Stimulated activated CD8-positive, alpha-beta memory T cell treated with anti-CD3 and anti-CD28 coated beads, Interleukin-15, amount 100 ng/mL, for 24 hours (primary cell): ENCODE results near the gene CAVIN2.

Experiments used
- DNase-seq: peaks from one replicate; pipeline ENCODE4 v3.0.0-alpha.2; 2020; ENCODE audit warnings: low read depth

Gene CAVIN2

DNA sequence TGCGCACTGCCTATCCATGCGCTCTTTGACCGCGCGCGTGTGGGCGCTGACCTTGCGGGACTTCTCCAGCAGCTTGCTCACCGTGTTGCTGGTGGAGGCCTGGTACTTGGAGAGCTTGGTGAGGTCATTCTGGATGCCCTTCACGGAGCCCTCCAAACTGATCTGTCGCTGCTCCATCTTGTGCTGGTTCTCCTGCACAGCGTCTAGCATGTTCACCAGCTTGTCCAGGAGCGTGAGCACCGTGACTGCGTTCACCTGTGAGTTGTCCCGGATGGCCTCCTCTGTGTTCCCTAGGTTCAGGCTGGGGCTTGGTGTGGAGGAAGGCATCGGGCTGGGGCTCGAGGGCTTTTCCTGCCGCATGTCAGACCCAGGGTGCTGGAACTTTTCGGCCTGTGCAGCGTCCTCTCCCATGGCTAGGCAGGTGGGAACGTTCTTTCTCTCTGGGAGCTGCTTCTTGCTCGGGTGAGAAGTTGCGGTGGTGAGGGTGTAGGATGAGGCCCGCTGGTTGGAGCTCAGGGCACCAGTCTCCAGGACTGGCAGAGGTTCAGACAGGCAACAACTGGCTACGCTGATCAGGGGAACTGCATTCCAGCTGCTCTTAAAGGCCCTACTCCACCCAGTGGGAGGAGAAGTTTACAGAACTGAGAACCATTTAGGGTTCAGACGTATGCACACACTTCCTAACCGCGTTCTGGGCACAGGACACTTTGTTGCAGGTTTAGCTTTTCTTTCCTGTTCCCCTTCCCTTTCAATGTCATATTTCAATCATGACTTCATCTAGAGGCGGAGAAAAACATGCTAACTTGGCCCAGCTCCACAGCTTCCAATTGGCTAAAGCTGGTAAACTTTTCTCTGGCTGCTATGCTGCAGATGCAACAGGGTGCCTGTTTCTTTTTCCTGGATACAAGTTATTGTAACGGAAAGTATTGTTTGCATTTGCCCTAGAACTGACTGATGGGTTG is at the start of gene CAVIN2:
Gene CAVIN2 (minus strand): TSS at position 574 of the 962 bp plus-strand sequence. CDS start 163 bp downstream, at position 411.
- DNase-seq, result no peak

DNA sequence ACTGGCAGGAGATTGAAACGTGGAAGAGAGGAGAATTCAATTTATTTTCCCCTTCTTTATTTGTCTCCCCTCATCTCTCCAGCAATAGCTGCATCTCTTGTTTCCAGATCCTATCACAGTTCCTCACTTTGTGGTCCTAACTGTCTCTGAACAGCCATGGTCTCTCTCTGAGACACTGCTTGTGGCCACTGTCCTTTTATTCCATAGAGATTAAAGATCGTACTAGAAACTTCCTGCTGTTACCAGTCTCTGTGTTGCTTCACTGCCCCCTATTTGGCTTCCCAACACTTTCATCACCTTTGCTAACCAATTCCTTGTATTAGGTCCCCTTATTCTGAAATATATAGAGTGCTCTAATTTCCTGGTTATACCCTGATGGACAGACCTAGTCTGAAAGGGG is 48.9 kb upstream of the CAVIN2 start:
- DNase-seq, result no peak

DNA sequence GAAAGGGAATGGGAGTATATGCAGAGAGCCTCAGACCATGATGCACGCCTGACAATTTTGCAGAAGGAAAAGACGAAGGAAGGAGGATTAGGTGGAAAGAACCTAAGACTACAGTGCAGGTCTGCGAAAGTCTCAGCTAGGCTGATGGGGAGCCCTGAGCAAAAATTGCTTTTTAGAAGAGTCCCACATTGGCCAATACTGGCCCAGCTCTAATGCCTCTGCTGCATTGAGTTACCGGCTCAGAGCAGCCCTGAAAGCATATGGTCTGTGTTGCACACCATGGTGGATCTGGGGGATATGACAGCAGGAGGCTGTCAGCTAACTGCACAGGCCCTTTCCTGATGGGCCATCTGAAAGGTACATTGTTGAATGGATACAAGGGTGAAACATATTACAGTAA is 48.3 kb upstream of the CAVIN2 start:
- DNase-seq, result no peak

GRCh38 chr2:191894681-191895147 is 47.8 kb upstream of the CAVIN2 start:
- no peak for DNase-seq

DNA sequence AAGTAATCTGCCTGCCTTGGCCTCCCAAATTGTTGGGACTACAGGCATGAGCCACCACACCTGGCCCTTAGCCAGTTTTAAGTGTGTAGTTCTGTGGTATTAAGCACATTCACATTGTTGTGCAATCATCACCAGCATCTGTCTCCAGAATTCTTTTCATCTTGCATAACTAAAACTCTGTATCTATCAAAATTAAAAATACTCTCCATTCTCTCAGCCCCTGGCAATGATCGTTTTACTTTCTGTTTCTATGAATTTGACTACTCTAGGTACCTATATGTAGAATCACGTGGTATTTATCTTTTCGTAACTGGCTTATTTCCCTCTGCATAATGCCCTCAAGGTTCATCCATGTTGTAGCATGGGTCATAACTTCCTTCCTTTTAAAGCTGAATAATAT is 45.5 kb upstream of the CAVIN2 start:
- no peak for DNase-seq

GRCh38 chr2:191891656-191892055 is 44.8 kb upstream of the CAVIN2 start:
- DNase-seq, result no peak

- DNase-seq, result no peak
Observed at GRCh38 chr2:191889931-191890330, 43.0 kb upstream of the CAVIN2 start.

- DNase-seq, result no peak
Observed at GRCh38 chr2:191888400-191889166, 41.7 kb upstream of the CAVIN2 start.

DNA sequence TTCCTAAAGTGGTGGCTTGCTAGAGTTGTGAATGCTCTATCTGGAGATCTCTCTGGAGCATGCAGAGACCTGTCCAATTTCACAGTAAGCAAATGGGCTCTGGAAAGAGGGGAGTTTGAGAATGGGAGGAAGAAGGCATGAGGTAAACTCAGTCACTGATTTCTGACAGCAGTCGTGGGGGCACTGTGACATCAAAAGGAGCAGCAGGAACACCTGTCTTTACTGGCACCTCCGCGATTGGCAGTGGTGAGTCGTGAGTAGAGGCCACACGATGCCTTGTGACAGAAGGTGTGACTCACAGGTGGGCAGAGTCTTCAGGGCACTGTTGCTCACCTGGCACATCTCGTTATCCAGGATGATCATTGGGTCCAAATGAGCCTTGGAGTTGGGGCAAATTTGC is 38.8 kb upstream of the CAVIN2 start:
- no peak for DNase-seq

GRCh38 chr2:191885098-191885497 is 38.2 kb upstream of the CAVIN2 start:
- no peak for DNase-seq

GRCh38 chr2:191881982-191882816 is 35.3 kb upstream of the CAVIN2 start:
- no peak for DNase-seq

- no peak for DNase-seq
Observed at GRCh38 chr2:191878548-191879279, 31.8 kb upstream of the CAVIN2 start.

DNA sequence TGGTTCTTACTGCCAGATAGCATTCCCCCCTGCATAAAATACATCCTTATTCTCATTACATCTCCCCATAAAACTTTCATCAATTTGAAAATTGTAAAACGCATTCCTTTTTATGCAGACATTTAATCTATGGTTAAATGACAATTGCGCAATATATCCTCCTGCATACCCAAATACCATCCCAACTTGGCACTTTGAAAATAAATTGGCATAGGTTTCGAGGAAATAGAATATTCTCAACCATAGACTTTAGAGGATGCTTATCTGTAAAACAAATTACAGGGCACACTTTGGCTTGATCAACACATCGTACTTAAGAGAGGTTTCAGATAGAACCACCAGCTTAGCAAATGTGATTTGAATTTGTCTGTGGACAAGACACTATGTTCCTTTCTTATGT is 31.0 kb upstream of the CAVIN2 start:
- DNase-seq, result no peak

DNA sequence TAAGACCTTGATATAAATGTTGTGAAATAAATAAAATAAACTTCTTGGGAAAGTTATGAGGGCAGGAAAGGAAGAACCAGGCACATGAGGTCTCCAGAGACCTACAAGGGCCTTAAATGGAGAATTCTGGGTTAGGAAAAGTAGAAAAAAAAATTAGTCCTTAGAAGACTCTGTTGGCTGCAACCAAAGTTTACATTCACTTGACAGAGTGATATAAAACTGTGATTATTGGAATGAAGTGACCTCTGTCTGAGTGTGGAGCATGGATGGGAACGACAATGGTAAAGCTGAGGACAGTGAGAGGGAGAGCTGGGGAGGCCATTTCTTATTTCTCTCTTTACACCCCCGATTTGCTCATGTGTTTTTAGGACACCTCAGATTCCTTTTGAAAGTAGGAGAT is 29.0 kb upstream of the CAVIN2 start:
- DNase-seq, result no peak

- DNase-seq, result no peak
Observed at GRCh38 chr2:191870744-191871143, 23.9 kb upstream of the CAVIN2 start.

DNA sequence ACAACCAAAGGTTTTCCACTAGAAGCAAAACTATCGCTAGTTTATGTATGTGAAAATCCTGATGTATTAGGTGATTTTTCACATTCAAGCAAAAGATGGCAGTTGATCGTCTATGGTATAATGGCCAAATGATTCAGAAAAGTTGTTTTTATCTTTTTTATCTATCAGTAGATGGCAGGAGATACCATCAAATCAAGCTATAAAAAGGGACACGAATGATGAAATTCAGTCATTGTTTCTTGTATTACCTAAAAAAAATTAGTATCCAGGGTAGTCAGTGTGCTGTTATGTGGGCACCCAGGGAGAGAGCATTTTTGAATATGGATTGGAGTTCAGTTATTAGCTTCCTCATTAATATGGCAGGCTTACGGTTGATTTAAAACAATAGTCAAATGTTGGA is 22.9 kb upstream of the CAVIN2 start:
- DNase-seq, result no peak

DNA sequence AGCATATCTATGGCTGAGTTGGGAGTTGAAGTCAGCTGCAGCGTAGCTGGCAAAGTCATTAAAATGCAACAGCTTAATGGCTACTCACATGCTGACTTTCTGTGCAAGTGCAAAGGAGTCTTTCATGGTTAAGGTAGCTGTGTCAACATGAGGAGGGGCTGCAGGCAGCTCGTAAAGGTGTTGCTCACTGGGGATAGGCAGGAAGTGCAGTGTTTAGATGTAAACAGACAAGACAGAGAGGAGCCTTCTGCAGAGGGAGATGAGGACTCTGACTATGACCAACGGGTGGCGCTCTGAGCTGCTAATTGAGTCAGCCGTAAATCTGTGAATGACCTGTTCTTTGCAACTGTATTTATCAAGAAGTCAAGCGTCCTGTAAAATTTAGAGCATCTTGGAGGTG is 22.3 kb upstream of the CAVIN2 start:
- no peak for DNase-seq

GRCh38 chr2:191867507-191867847 is 20.6 kb upstream of the CAVIN2 start:
- DNase-seq, result no peak

- no peak for DNase-seq
Observed at GRCh38 chr2:191866675-191867506, 20.0 kb upstream of the CAVIN2 start.

DNA sequence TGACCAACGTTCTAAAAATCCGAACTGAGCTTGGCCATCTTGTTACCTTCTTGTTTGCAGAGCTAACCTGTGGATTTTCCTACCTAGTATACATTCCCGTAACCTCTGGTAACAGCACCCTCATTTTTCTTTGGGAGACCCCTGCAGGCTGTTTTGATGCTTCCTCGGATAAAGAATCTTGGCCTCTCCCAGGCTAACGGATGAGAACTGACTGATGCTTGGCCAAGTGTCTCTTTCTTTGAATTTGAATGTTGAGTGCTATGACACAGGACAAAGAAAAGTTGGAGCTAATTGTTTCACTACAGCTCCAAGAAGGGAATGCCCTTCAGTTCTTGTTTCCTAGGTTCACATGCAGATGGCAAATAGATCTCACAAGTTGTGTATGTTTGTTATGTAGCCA is 19.3 kb upstream of the CAVIN2 start:
- no peak for DNase-seq
